ENCODE data around the gene SERGEF.
"Not testable (repeated sequence)": the region's sequence is repeated elsewhere in the genome, so short reads cannot be mapped to it uniquely, and the experiment has no call there.

SERGEF gene

DNA sequence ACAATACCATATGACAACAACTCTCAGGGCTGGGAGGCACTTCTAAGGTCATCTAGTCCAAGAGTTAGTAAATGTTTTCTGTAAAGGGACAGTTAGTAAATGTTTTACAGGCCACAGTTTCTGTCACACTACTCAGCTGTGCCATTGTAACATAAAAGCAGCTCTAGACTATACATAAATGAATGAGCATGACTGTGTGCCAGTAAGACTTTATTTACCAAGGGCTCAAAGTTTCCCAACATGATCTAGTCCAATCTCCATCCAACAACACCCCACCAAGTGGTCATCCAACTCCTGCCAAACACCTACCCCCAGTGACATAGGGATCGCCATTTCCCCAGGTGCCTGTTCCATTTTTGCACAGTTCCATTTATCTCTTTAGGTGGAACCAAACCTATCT lies 12.1 kb downstream of the SERGEF start:
- in situ Hi-C loops (cut with MboI; ENCODE audit: low sequenced_read_pairs): no loop called here

DNA sequence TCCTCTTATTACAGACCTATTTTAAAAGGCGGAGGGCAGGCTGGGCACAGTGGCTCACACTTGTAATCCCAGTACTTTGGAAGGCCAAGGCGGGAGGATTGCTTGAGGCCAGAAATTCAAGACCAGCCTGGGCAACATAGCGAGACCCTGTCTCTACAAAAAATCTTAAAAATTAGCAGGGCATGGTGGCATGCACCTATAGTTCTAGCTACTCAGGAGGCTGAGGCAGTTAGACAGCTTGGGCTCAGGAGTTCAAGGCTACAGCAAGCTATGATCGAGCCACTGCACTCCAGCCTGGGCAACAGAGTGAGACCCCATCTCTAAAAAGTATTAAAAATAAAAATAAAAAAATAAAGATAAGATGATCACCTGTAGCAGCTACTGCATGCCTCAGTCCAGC lies 12.7 kb downstream of the SERGEF start:
- in situ Hi-C loops (cut with MboI; ENCODE audit: low sequenced_read_pairs): not testable (repeated sequence)

DNA sequence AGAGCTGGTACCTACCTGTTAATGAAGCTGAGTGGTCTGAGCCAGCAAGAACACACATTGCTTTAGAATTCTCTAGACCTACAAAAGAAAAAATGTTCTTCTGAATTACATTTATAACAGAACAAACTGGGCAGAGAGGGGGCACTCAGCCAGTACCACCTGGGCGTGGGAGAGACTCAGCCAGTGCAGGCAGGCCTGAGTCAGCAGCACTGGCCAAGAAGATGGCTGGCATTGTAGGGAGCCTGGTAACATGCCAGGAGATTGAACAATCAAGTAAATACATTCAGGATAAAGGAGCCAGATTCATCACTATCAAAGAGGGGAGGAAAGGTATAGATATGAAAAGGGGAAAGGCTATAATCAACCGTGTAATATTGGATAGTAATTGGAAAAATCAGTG lies 19.9 kb downstream of the SERGEF start:
- in situ Hi-C loops (cut with MboI; ENCODE audit: low sequenced_read_pairs): loop anchor here (25.0 kb wide), 1 partner anchor 256 kb away; the partner anchor contains the start of gene KCNC1

DNA sequence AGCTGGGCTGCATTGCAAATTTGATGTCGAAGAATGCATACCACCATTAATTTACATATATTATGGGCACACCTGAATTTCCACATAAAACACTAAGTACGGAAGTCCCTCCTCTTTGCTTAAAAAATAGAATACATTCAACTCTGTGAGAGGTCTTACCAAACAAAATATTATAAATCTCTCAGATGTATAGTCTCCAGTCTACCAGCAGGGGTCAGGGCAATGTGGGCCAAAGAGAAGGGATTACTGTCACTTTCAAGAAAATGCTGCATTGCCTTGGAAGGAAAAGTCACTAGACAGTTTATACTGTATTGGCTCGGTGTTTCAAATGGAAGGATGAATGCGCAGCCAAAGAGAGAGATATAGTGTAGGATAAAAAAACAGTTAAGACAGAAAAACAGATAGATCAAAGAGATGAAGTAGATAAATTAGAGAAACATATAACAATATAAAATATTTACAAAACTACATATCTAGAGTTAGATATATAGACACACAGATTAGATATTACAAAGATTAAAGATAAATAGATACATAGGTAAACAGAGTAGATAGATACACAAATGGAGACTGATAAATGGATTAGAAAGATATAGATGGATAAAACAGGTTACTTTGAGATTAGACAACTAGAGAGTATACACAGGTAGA lies 20.9 kb downstream of the SERGEF start:
- in situ Hi-C loops (cut with MboI; ENCODE audit: low sequenced_read_pairs): loop anchor here (25.0 kb wide), 1 partner anchor 255 kb away; the partner anchor contains the start of gene KCNC1

DNA sequence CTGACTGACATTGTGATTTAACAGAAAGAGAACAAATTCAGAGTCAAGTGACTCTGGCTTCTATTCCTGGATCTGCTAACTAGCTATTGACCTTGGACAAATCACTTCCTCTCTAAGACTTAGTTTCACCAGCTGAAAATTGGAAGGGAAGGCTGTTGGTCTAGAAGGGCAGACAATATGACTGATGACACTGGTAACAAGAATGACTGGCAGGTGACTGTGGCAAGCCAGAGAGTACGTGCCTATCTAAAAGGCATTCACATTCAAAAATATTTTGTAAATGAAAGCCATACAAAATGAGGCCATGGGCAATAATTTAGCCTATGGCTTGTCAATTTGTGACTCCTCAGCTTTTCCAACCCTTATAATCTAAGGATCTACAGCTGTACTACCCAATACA lies 23.5 kb downstream of the SERGEF start:
- in situ Hi-C loops (cut with MboI; ENCODE audit: low sequenced_read_pairs): loop anchor here (25.0 kb wide), 1 partner anchor 252 kb away; the partner anchor contains the start of gene KCNC1

DNA sequence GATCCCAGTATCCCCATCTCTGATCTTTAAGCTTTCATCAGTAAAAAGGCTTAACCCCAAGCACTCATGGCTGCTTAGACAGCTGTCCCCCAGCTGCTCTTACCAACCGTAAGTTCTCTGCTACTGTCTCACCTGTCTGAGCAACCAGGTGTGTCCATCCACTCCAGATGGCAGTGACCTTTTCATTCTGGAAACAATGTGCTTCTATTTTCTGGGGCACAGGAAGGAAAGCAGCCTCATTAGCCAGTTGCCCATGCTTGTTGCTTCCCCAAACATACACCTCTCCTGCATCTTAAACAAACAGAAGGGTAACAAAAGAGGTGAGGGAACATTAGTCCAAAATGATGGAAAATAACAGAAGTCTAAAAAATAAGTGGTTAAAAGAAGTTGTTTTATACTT lies 24.4 kb downstream of the SERGEF start:
- in situ Hi-C loops (cut with MboI; ENCODE audit: low sequenced_read_pairs): loop anchor here (25.0 kb wide), 1 partner anchor 251 kb away; the partner anchor contains the start of gene KCNC1

DNA sequence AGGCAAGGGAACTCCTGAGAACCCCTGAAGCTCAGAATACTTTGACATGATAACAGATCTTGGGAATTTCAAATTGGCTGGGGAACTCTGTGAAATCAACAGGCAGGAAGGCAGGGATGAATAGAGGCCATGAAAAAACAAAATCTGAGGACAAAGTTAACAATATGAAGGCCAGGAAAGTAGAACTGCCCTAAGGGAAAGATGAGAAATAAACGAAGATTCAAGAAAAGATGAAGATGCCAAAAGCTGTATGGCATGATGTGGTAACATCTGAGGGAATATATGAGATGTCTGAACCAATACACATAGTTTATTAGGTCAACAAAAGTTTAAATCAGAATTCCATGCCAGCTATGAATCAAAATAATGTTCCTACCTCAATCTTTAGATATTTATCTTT lies 25.0 kb downstream of the SERGEF start:
- in situ Hi-C loops (cut with MboI; ENCODE audit: low sequenced_read_pairs): loop anchor here (25.0 kb wide), 1 partner anchor 251 kb away; the partner anchor contains the start of gene KCNC1

DNA sequence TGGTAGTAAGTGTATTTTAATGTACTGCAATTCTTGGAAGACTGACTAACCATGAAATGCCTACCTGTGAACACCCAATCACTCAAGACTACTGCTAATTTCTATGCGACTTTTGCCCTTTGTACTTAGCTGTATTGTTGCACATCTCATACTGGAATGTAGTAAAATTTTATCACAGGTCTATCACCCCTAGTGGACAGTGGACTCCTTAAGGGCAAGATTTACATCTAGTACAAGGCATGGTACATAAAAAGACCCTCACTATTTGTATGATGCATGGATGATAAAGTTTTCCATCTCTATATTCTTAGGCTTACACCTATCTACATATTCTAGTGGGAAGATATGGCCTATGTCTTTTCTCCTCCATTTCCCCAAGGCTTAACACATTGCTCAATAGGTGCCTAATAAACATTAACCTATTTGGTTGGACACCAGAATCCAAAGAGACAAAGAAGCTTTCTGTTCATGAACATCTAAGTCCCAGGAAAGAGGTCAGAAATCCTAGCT lies 26.1 kb downstream of the SERGEF start:
- in situ Hi-C loops (cut with MboI; ENCODE audit: low sequenced_read_pairs): loop anchor here (25.0 kb wide), 1 partner anchor 249 kb away; the partner anchor contains the start of gene KCNC1

DNA sequence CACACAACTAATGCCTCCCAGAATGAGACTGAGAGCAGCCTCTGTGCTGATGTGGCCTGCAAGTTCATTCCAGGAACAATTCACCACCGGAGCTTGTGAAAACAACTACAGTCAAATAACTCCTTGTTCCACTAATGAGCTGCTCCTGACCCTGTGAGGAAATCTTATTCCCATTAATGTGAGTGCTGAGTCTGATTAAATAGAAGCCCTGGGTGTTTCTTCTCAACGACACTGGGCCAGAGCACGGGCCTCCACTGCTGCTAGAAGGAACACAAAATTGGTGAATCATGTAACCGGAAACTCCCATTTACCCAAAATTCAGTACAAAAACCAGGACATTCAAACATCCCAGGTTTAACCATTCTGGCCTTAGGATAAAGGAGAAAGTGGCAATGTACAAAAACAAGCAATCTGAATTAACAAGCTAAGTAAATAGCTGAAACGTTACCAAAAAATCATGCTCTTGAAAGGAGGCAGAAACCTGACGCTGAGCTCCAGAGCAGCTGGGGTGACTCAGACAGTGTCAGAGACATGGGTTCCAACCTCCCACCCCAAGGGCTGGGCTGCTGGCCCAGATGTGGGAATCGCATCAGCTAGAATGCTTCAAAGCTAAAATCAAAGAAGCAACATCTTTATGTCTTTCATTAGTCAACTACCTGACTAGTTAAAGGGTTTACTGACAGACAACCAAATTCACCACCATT lies 26.7 kb downstream of the SERGEF start:
- in situ Hi-C loops (cut with MboI; ENCODE audit: low sequenced_read_pairs): loop anchor here (25.0 kb wide), 1 partner anchor 249 kb away; the partner anchor contains the start of gene KCNC1

DNA sequence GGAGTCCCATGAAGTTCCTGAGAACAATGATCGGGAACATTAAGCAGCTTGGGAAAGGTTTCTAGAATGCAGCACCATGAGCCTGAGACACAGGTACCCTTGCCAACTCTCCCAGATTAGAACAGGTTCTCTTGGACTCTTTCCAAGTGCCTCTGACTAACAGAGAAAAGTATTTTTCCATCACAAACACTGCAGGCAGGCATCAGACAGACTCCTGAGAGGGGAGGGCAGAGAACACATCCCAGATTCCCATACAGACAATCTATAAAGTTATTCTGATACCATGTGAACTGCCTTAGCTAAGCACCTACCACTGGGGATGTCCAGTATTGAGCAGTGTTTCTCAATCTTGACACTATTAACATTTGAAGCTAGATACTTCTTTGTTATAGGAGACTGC lies 27.3 kb downstream of the SERGEF start:
- in situ Hi-C loops (cut with MboI; ENCODE audit: low sequenced_read_pairs): loop anchor here (25.0 kb wide), 1 partner anchor 248 kb away; the partner anchor contains the start of gene KCNC1

DNA sequence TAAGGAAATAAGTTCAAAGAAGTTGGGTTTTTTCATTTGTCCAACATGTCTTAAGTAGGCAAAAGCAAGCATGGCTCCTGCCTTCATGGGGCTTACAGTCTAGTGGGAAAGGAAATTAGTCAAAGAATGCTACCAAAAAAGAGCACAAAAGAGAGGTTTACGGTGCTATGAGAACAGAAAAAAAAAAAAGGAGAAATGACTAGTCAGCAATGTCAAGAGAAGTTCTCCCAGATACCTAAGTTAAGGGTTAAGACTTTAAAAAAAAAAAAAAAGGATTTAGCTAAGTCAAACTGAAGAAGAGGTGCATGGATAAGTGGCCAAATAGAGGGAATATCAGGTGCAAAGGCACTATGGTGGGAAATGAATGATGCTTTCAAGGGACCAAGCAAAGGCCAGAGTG lies 29.3 kb downstream of the SERGEF start:
- in situ Hi-C loops (cut with MboI; ENCODE audit: low sequenced_read_pairs): loop anchor here (25.0 kb wide), 1 partner anchor 246 kb away; the partner anchor contains the start of gene KCNC1

DNA sequence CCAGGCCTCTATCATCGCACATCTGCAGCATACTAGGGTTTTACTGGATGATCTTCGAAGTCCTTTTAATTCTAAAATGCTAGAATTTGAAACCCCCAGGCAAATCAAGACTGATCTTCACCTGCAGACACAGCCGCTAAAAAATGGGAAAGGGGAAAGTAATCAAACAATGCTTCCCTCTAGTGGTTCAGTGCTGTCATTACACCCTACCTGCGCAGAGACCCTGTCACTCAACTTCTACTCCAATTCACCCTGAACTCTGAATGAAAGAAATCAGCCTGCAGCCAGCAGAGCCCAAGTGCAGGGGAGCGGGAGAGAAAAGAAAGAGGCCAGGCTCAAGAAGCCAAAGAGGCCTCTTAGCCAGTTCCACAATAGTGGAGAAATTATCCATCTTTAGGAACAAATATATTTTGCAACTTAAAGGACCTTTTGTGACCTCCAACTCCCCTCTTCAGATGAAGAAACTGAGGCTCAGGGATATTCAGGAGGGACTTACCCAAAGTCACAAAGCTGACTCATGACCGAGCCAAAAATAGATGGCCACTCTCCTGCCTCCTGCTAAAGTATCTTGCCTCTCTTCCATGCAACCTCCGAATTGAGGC lies 33.0 kb downstream of the SERGEF start:
- in situ Hi-C loops (cut with MboI; ENCODE audit: low sequenced_read_pairs): loop anchor here (25.0 kb wide), 1 partner anchor 243 kb away; the partner anchor contains the start of gene KCNC1

DNA sequence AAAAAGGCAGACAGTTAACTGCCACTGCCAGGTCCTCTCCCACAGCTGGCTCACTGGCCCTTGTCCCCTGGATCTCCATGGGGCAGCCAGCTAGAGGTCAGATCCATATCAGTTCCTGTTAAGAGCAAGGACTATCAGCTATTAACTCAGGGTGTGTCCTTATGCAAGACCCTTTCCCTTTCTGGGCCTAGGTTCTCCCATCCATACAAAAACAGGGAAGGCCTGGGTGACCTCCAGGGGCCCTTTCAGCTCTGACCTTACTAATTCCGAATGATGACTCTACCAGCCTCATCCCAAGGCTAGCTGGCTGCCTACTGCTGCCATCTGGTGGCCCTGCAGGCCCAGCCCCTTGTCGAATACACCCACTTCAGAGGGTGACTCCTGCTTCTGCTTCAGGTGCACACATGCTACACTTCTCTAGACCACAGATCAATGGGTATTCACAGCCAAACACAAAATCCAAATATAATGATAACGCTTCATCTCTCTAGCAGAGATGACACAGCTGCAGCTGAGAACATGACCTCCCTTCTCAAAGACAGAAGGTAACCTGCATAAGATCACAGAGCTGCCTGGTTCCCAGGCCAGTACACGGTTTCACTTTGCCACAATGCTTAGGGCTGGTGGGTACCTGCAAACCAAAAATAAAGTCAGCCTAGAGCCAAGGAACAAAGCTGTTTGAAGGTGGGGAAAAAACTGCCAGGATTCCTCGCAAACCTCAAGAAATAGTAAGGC lies 34.1 kb downstream of the SERGEF start:
- in situ Hi-C loops (cut with MboI; ENCODE audit: low sequenced_read_pairs): loop anchor here (25.0 kb wide), 1 partner anchor 241 kb away; the partner anchor contains the start of gene KCNC1

DNA sequence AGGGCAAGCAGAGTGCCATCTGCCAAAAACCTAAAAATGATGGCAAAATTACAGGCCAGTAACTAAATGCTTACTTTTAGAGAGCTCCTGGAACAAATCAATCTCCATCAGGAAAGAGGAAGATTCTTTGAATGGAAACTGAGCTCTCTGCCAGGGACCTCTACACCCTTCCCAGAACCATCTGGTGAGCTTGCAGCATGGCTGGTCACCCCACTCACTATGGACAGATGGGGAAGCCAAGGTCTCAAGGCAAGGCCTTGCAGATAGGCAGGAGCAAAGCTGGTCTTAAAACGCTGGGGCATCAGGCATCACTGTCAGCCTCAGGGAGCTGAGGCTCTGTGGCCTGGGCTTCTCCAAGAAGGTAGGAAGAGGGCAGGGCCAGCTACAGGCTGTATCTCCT lies 36.2 kb downstream of the SERGEF start:
- in situ Hi-C loops (cut with MboI; ENCODE audit: low sequenced_read_pairs): loop anchor here (25.0 kb wide), 1 partner anchor 239 kb away; the partner anchor contains the start of gene KCNC1

DNA sequence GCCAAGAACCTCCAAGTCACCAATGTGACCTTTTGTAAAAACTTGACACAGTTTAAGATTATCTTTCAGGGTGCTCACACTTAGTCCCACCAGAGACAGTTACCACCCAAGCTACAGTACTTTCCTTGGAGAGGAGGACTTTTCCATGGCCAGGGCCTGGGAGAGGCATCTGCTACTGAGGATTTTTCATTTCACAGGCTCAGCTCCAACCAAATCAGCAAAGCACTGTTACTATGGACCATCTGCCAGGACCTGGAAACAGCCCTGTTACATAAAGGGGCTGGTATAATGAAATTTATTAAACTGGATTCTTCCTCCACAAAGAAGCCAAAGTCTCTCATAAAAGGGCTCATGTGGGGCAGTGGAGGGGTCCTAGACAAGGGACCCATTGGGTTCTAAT lies 38.6 kb downstream of the SERGEF start:
- in situ Hi-C loops (cut with MboI; ENCODE audit: low sequenced_read_pairs): no loop called here

DNA sequence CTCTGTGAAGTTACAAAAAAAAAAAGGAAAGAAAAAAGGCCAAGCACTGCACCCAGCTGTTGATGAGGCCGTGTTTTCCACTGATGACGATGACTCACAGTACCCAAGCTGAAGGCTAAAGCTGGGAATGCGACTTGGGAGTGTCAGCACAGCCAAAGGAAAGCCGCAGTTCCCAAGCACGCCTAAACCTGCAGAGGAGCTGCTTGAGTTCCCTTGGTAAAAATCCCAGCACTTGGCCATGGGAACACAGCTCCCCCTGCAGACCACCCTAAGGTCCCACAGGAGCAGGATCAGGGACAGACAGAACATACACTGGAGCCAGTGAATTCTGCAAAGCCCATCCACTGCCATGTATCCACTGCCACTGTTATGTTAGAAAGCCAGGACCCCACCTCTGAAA lies 39.9 kb downstream of the SERGEF start:
- in situ Hi-C loops (cut with MboI; ENCODE audit: low sequenced_read_pairs): no loop called here

DNA sequence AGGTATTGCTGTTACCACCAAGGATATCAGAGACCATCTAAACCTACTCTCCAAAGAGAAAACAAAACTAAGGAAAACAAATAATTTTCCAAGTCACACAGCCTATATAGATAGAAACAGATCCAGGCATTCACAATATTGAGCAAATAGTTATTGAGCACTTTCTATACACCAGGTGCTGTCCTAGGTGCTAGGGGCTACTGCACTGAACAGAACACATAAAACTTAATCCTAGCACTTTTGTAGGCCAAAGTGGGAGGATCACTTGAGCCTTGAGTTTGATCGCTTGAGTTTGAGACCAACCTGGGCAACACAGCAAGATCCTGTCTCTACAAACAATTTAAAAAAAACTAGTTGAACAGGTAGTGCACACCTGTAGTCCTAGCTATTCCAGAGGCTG lies 44.6 kb downstream of the SERGEF start:
- in situ Hi-C loops (cut with MboI; ENCODE audit: low sequenced_read_pairs): no loop called here

DNA sequence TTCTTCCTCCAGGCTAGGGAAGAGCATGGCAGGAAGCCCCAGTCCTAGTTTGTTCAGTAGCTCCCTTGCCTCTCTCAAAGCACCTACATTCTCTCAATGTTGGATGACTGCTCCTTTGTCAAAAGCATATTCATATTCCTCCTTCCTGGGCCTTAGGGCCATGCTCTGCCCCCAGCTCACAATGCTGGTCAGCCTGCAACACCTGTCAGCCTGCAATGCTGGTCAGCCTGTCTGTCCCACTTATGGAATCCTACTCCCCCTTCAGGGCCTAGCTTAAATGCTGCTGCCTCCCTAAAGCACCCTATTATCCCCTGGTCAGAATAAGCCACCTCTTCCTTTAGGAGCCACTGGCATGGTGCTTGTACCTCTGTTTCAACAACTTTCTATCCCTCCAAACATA lies 45.2 kb downstream of the SERGEF start:
- in situ Hi-C loops (cut with MboI; ENCODE audit: low sequenced_read_pairs): no loop called here

DNA sequence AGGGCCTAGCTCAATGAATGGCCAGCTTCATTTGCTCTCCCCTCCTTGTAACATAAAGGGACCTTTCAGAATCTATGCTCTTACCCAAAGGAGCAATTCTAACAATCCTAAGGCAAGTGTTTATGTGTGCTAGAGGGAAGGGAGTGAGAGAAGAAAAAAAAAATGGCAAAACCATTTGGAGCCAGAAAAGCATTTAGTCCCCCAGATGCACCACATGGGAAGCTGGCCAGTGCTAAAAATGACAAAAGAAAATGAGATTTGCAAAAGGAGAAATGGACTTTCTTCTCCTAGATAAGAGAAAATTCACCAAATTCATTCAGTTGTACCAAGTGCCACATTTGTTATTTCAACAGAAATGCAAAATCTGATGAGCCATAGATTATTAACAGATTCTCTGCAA lies 52.8 kb downstream of the SERGEF start:
- in situ Hi-C loops (cut with MboI; ENCODE audit: low sequenced_read_pairs): no loop called here

DNA sequence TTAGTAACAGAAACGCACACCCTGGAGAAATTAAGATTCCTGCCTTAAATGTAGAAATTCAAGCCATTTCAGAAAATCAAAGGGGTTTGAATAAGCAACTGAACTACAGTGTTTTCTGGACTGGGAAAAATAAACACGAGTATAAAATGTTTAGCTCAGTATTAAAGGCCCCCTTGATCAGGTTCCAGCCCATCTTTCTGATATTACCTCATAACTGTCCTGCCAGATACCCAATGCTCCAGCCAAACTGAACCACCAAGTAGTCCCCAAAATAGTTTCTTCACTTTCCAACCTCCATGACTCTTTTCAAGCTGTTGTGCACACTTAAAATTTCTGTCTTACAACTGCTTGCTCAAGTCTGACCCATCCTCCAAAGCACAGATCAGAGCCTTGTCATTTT lies 54.4 kb downstream of the SERGEF start:
- in situ Hi-C loops (cut with MboI; ENCODE audit: low sequenced_read_pairs): no loop called here
